Endodermal cell (in vitro differentiated cells): Measurements from ENCODE around the gene CARD11. TPM values are rescaled to one million over a fixed set of nuclear protein-coding genes. Genes with fewer than 3 reads are reported as not detected.

Experiments
- DNase-seq: peaks from one replicate; pipeline ENCODE4 v3.0.0-alpha.2; 2017
- H3K27ac ChIP-seq: 2 replicates; pipeline ENCODE4 v1.5.1; 2013; ENCODE audit warnings: mild to moderate bottlenecking, low read depth, low read length, moderate library complexity
- H3K27me3 ChIP-seq: 2 replicates; pipeline ENCODE4 v1.6.1; 2013; ENCODE audit warnings: mild to moderate bottlenecking, low read length, moderate library complexity; ENCODE audit not compliant: insufficient read depth, control insufficient read depth, poor library complexity, severe bottlenecking
- H3K36me3 ChIP-seq: 2 replicates; pipeline ENCODE4 v1.7.0; 2013; ENCODE audit warnings: mild to moderate bottlenecking, low read length, moderate library complexity; ENCODE audit not compliant: control insufficient read depth, insufficient read depth
- H3K4me1 ChIP-seq: one replicate; pipeline ENCODE4 v1.7.0; 2013; ENCODE audit warnings: low read length; ENCODE audit not compliant: control insufficient read depth, insufficient read depth
- H3K4me3 ChIP-seq: 2 replicates; pipeline ENCODE4 v1.5.1; 2013; ENCODE audit warnings: mild to moderate bottlenecking, low read length, moderate library complexity
- H3K9ac ChIP-seq: 2 replicates; pipeline ENCODE4 v1.6.1; 2013; ENCODE audit warnings: mild to moderate bottlenecking, low read length, moderate library complexity; ENCODE audit not compliant: poor library complexity, severe bottlenecking; ENCODE audit errors: extremely low read depth
- H3K9me3 ChIP-seq: 2 replicates; pipeline ENCODE4 v1.6.1; 2013; ENCODE audit warnings: mild to moderate bottlenecking, low read length, moderate library complexity; ENCODE audit not compliant: control insufficient read depth
- H3K27ac Mint-ChIP-seq: 2 replicates; pipeline ENCODE4 v1.8.0; 2020; ENCODE audit warnings: mixed read lengths
- H3K27me3 Mint-ChIP-seq: 2 replicates; pipeline ENCODE4 v1.8.0; 2021; ENCODE audit warnings: mild to moderate bottlenecking, mixed read lengths; ENCODE audit not compliant: insufficient read depth
- H3K36me3 Mint-ChIP-seq: 2 replicates; pipeline ENCODE4 v1.8.0; 2020; ENCODE audit warnings: low read depth, mixed read lengths
- H3K4me1 Mint-ChIP-seq: 2 replicates; pipeline ENCODE4 v1.8.0; 2020; ENCODE audit warnings: mixed read lengths
- H3K4me3 Mint-ChIP-seq: 2 replicates; pipeline ENCODE4 v1.8.0; 2020; ENCODE audit warnings: mild to moderate bottlenecking, moderate library complexity, mixed read lengths
- H3K9me3 Mint-ChIP-seq: 2 replicates; pipeline ENCODE4 v1.8.0; 2020; ENCODE audit warnings: mild to moderate bottlenecking, mixed read lengths
- CTCF ChIP-seq: fragments of 200-600 bp; sonication (generic); conservative IDR thresholded peaks from 2 replicates; pipeline ENCODE4 v1.5.0; 2021; ENCODE audit warnings: antibody characterized with exemption, mild to moderate bottlenecking
- WGBS, 2 experiments: methylation state at CpG; one replicate each; pipeline versions ENCODE4 v1.1.5 to v1.1.7; 2013; ENCODE audit warnings: missing lambda C conversion rate in 2 of 2, mixed read lengths in 1 of 2; ENCODE audit not compliant: insufficient coverage in 1 of 2, insufficient read length in 1 of 2; 5-methylcytosine and 5-hydroxymethylcytosine counted together
- total RNA-seq, 2 donors: library from RNA; stranded (reverse); fragmentation: NEBNext Ultra II Directional in 1 of 2; extraction: Animal tissue kit (Norgen Biotek cat#: 25700) in 1 of 2; gene quantifications; 2 replicates in 1 of 2; 3 replicates in 1 of 2; pipeline ENCODE4 v1.2.1, GENCODE V29; 2021

The CARD11 gene
- total RNA-seq, 2 donors from 2014 or later, result 7.2 to 10.8 TPM

GRCh38 chr7:2997014-2997413 lies 46.7 kb downstream of the CARD11 start:
- no peaks in the 10 kb centered on the region for H3K27me3 ChIP-seq
- no peak overlapping the region for H3K4me3 ChIP-seq
- peaks cover 5% of the 10 kb centered on the region for H3K36me3 Mint-ChIP-seq
- no peak overlapping the region for H3K27ac Mint-ChIP-seq
- no peak overlapping the region for H3K4me3 Mint-ChIP-seq
- no peaks in the 10 kb centered on the region for H3K27me3 Mint-ChIP-seq
- H3K4me1 Mint-ChIP-seq, result no peaks in the 10 kb centered on the region
- H3K9me3 ChIP-seq, result no peaks in the 10 kb centered on the region
- no peak overlapping the region for H3K9ac ChIP-seq
- no peak for TF ChIP-seq CTCF
- no peaks in the 10 kb centered on the region for H3K4me1 ChIP-seq
- no peak overlapping the region for H3K27ac ChIP-seq
- WGBS, 2 experiments, result 90 to 95% methylated on average over 7 to 10 of the region's 10 CpGs
- no peaks in the 10 kb centered on the region for H3K36me3 ChIP-seq
- H3K9me3 Mint-ChIP-seq, result peaks cover 11% of the 10 kb centered on the region
- DNase-seq, result no peak

GRCh38 chr7:2996141-2996540 lies 47.5 kb downstream of the CARD11 start:
- peaks cover 5% of the 10 kb centered on the region for H3K9me3 ChIP-seq

GRCh38 chr7:2993868-2994267 lies 49.8 kb downstream of the CARD11 start:
- Histone ChIP-seq H3K4me3 (no peak overlapping the region), H3K9ac (no peak overlapping the region), H3K27ac (no peak overlapping the region), H3K9me3 (peaks cover 5% of the 10 kb centered on the region), H3K27me3 (no peaks in the 10 kb centered on the region), H3K36me3 (no peaks in the 10 kb centered on the region), H3K4me1 (no peaks in the 10 kb centered on the region)
- no peak for DNase-seq
- no peaks in the 10 kb centered on the region for H3K27me3 Mint-ChIP-seq
- no peaks in the 10 kb centered on the region for H3K4me1 Mint-ChIP-seq
- no peak overlapping the region for H3K27ac Mint-ChIP-seq
- TF ChIP-seq CTCF, result no peak
- H3K9me3 Mint-ChIP-seq, result peaks cover 31% of the 10 kb centered on the region
- H3K4me3 Mint-ChIP-seq, result no peak overlapping the region
- WGBS, 2 experiments, result 89 to 97% methylated on average over 11 to 14 of the region's 14 CpGs
- H3K36me3 Mint-ChIP-seq, result peaks cover 13% of the 10 kb centered on the region

More at GRCh38 chr7:2996141-2996540, 47.5 kb downstream of the CARD11 start:
- H3K4me1 Mint-ChIP-seq, result no peaks in the 10 kb centered on the region
- H3K9me3 Mint-ChIP-seq, result peaks cover 18% of the 10 kb centered on the region
- Histone ChIP-seq H3K4me1 (no peaks in the 10 kb centered on the region), H3K27me3 (no peaks in the 10 kb centered on the region), H3K4me3 (no peak overlapping the region), H3K27ac (no peak overlapping the region), H3K36me3 (no peaks in the 10 kb centered on the region), H3K9ac (no peak overlapping the region)
- no peak overlapping the region for H3K4me3 Mint-ChIP-seq
- H3K36me3 Mint-ChIP-seq, result peaks cover 8% of the 10 kb centered on the region
- 92 to 94% methylated on average over 3 to 4 of the region's 4 CpGs for WGBS, 2 experiments
- H3K27ac Mint-ChIP-seq, result no peak overlapping the region
- no peak for DNase-seq
- TF ChIP-seq CTCF, result no peak
- no peaks in the 10 kb centered on the region for H3K27me3 Mint-ChIP-seq
